ENCODE results near the gene TMEM72.

Gene TMEM72

GRCh38 chr10:44890696-44891563 lies 20.2 kb upstream of the TMEM72 start:
- DNase-seq (ENCODE audit: insufficient read length) (no peak), FAIRE-seq (no peak)
- TF ChIP-seq POLR2AphosphoS5 (IDR thresholded peaks at IDR 0.05; ENCODE audit: low read depth, low read length), result no peak
- no peak for TF ChIP-seq TAF1 (IDR thresholded peaks at IDR 0.05; ENCODE audit: borderline replicate concordance, low read depth, low read length)

GRCh38 chr10:44891721-44892120 lies 19.4 kb upstream of the TMEM72 start:
- no peak for FAIRE-seq
- DNase-seq (ENCODE audit: insufficient read length), result no peak
- no peak for TF ChIP-seq POLR2A (IDR thresholded peaks at IDR 0.05; ENCODE audit: low read depth, low read length)
- TF ChIP-seq POLR2AphosphoS5 (IDR thresholded peaks at IDR 0.05; ENCODE audit: low read depth, low read length), result no peak
- TF ChIP-seq TAF1 (IDR thresholded peaks at IDR 0.05; ENCODE audit: borderline replicate concordance, low read depth, low read length), result no peak

DNA sequence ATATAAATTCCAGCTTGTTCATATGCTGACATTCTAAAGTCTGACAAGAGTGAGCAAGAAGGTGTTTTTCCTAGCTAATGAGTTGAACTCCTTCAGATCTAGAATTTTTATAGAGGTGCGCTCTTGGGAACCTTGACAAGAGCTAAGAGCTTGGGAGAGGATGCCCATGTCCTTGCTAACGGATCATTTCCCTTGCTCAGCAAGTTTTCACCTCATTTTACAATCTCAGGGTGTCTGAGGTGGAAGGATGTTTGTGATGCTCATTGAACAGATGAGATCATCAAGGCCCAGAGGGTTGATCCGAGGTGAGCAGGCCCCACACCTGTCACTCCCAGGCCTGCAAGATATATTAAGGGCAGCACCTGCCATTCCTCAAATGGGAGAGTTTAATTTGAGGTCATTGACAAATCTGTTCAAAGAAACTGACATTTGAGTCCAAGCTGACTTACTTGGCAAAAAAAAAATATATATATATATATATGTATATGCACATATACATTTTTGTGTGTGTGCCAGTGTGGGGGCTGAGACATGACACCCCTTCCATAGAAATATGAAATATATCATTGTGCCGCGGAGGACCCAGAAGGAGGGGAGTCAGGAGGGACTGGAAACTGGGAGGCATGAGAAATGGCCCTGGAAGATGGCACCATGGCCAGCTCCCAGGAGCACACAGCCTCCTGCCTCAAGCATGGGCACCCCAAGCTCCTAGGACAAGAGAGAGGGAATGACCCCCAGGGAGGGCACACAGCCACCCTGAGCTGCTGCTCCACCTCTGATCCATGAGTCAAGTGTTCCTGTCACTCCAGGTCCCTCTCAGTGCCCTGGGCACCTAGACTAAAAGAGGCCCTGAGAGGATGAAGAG lies 17.3 kb upstream of the TMEM72 start:
- TF ChIP-seq POLR2A (IDR thresholded peaks at IDR 0.05; ENCODE audit: low read depth, low read length) (no peak), TAF1 (IDR thresholded peaks at IDR 0.05; ENCODE audit: borderline replicate concordance, low read depth, low read length) (no peak), POLR2AphosphoS5 (IDR thresholded peaks at IDR 0.05; ENCODE audit: low read depth, low read length) (no peak)
- FAIRE-seq, result no peak
- no peak for DNase-seq (ENCODE audit: insufficient read length)

GRCh38 chr10:44894691-44895090 lies 16.4 kb upstream of the TMEM72 start:
- FAIRE-seq (no peak), DNase-seq (ENCODE audit: insufficient read length) (no peak)
- TF ChIP-seq POLR2AphosphoS5 (IDR thresholded peaks at IDR 0.05; ENCODE audit: low read depth, low read length) (no peak), TAF1 (IDR thresholded peaks at IDR 0.05; ENCODE audit: borderline replicate concordance, low read depth, low read length) (no peak), POLR2A (IDR thresholded peaks at IDR 0.05; ENCODE audit: low read depth, low read length) (no peak)

GRCh38 chr10:44895280-44895679 lies 15.9 kb upstream of the TMEM72 start:
- FAIRE-seq (no peak), DNase-seq (ENCODE audit: insufficient read length) (no peak)
- TF ChIP-seq TAF1 (IDR thresholded peaks at IDR 0.05; ENCODE audit: borderline replicate concordance, low read depth, low read length) (no peak), POLR2A (IDR thresholded peaks at IDR 0.05; ENCODE audit: low read depth, low read length) (no peak), POLR2AphosphoS5 (IDR thresholded peaks at IDR 0.05; ENCODE audit: low read depth, low read length) (no peak)

DNA sequence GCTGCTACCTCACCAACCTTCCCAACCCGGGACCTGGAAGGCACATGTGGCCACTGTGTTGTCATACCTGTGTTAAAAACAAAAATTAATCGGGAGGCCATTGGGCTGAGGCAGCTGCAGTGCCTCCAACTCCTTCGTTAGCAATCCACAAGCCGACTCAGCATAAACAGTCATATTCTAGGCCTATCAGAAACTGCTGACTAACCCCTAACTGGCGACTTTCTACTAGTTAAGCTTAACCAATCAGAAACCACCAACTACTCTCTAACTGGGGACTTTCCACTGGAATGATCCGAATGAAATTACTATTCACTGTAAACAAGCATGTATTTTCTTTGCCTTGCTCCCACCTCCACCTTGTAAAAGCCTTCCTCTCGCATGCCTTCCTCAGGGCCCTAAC lies 14.1 kb upstream of the TMEM72 start:
- no peak for TF ChIP-seq POLR2AphosphoS5 (IDR thresholded peaks at IDR 0.05; ENCODE audit: low read depth, low read length)
- TF ChIP-seq POLR2A (IDR thresholded peaks at IDR 0.05; ENCODE audit: low read depth, low read length), result no peak
- no peak for TF ChIP-seq TAF1 (IDR thresholded peaks at IDR 0.05; ENCODE audit: borderline replicate concordance, low read depth, low read length)
- no peak for DNase-seq (ENCODE audit: insufficient read length)
- no peak for FAIRE-seq

DNA sequence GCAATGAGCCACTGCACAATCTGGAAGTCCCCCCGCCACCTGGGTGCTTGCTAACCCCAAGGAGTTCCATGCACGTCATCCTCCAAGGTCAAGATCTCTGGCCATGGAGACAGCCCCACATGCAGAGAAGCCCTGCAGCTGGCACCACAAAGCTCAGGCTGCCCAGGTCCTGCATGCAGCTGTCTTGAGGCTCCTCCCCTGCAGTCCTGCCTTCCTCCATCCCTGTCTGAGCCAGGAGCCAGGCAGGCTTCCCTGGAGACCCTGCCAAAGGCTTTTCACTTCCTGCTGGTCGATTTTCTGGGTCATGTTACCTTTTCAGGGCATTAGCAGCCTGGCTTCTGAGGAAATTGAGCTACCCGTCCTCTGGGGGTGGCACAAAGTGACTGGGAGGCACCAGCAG lies 12.5 kb upstream of the TMEM72 start:
- no peak for TF ChIP-seq POLR2AphosphoS5 (IDR thresholded peaks at IDR 0.05; ENCODE audit: low read depth, low read length)
- no peak for TF ChIP-seq TAF1 (IDR thresholded peaks at IDR 0.05; ENCODE audit: borderline replicate concordance, low read depth, low read length)
- TF ChIP-seq POLR2A (IDR thresholded peaks at IDR 0.05; ENCODE audit: low read depth, low read length), result no peak
- FAIRE-seq (no peak), DNase-seq (ENCODE audit: insufficient read length) (no peak)

GRCh38 chr10:44899450-44900080 lies 11.6 kb upstream of the TMEM72 start:
- no peak for DNase-seq (ENCODE audit: insufficient read length)
- FAIRE-seq, result no peak
- TF ChIP-seq POLR2A (IDR thresholded peaks at IDR 0.05; ENCODE audit: low read depth, low read length), result no peak
- TF ChIP-seq TAF1 (IDR thresholded peaks at IDR 0.05; ENCODE audit: borderline replicate concordance, low read depth, low read length), result no peak
- TF ChIP-seq POLR2AphosphoS5 (IDR thresholded peaks at IDR 0.05; ENCODE audit: low read depth, low read length), result no peak

GRCh38 chr10:44902941-44903545 lies 8.1 kb upstream of the TMEM72 start:
- no peak for FAIRE-seq
- TF ChIP-seq POLR2AphosphoS5 (IDR thresholded peaks at IDR 0.05; ENCODE audit: low read depth, low read length), result no peak
- no peak for TF ChIP-seq TAF1 (IDR thresholded peaks at IDR 0.05; ENCODE audit: borderline replicate concordance, low read depth, low read length)
- no peak for TF ChIP-seq POLR2A (IDR thresholded peaks at IDR 0.05; ENCODE audit: low read depth, low read length)

DNA sequence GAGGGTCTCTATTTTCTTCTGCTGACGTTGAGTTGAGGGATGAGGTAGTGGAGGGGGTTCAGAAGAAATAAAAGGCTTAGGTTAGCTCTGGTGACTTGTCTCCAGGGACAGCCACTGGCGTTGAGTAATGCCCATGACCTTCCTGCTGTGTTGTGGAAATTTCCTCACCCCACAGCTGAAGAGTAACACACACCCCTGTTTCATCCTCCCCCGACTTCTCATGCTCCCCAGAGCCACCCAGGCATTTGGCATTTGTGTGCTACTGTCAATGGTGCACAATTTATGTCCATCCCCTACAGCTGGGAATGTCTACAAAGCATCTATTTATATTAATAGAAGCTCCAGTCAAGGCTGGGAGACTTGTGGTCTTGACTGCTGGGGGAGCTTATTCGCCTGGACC lies 4.7 kb upstream of the TMEM72 start:
- FAIRE-seq (no peak), DNase-seq (ENCODE audit: insufficient read length) (no peak)
- no peak for TF ChIP-seq POLR2AphosphoS5 (IDR thresholded peaks at IDR 0.05; ENCODE audit: low read depth, low read length)
- TF ChIP-seq POLR2A (IDR thresholded peaks at IDR 0.05; ENCODE audit: low read depth, low read length), result no peak
- no peak for TF ChIP-seq TAF1 (IDR thresholded peaks at IDR 0.05; ENCODE audit: borderline replicate concordance, low read depth, low read length)

More at GRCh38 chr10:44902941-44903545, 8.1 kb upstream of the TMEM72 start:
- DNase-seq (ENCODE audit: insufficient read length), result no peak

- DNase-seq (ENCODE audit: insufficient read length), result no peak
- no peak for TF ChIP-seq TAF1 (IDR thresholded peaks at IDR 0.05; ENCODE audit: borderline replicate concordance, low read depth, low read length)
- TF ChIP-seq POLR2AphosphoS5 (IDR thresholded peaks at IDR 0.05; ENCODE audit: low read depth, low read length), result no peak
- no peak for TF ChIP-seq POLR2A (IDR thresholded peaks at IDR 0.05; ENCODE audit: low read depth, low read length)
- FAIRE-seq, result no peak
These were observed 3.6 kb upstream of the TMEM72 start for GRCh38 chr10:44907556-44907955.

Measured in GM12892 (cell line).